Activated T-helper 2 cell treated with anti-CD3 and anti-CD28 coated beads, Interferon-gamma antibody, Interleukin-2, Interleukin-4, amounts not matched to agents 10 μg/mL and 5 μg/mL and 100 μg/mL, durations not matched to agents 14 hours and 24 hours and 36 hours (primary cell): ENCODE results near the gene COPB2. TPM values are rescaled to one million over a fixed set of nuclear protein-coding genes. Genes with fewer than 3 reads are reported as not detected.

Experiments used
- DNase-seq: peaks from one replicate; pipeline ENCODE4 v3.0.0; 2021; ENCODE audit warnings: low spot score
- H3K27ac Mint-ChIP-seq: one replicate; pipeline ENCODE4 v1.8.0; 2021; ENCODE audit warnings: mixed read lengths
- H3K27me3 Mint-ChIP-seq: one replicate; pipeline ENCODE4 v1.8.0; 2021; ENCODE audit warnings: low read depth, mixed read lengths
- H3K36me3 Mint-ChIP-seq: one replicate; pipeline ENCODE4 v1.8.0; 2021; ENCODE audit warnings: low read depth, mixed read lengths
- H3K4me1 Mint-ChIP-seq: one replicate; pipeline ENCODE4 v1.8.0; 2021; ENCODE audit warnings: low read depth, mixed read lengths
- H3K4me3 Mint-ChIP-seq: one replicate; pipeline ENCODE4 v1.8.0; 2021; ENCODE audit warnings: low read depth, mild to moderate bottlenecking, moderate library complexity, mixed read lengths
- H3K9me3 Mint-ChIP-seq: one replicate; pipeline ENCODE4 v1.8.0; 2021; ENCODE audit warnings: mixed read lengths
- intact Hi-C: fragments of 100-400 bp; cut with micrococcal nuclease; formaldehyde crosslinking; loops from one replicate; pipeline ENCODE4 v1.15.1; 2023
- total RNA-seq: library from RNA; stranded (reverse); gene quantifications from 2 replicates; pipeline ENCODE4 v1.2.3, GENCODE V29; 2022

Gene COPB2
- total RNA-seq, 1 donor from 2014 or later: 120 TPM

GRCh38 chr3:139309061-139309591 is 80.3 kb downstream of the COPB2 start:
- no peaks in the 10 kb centered on the region for H3K9me3 Mint-ChIP-seq
- no peak overlapping the region for H3K4me3 Mint-ChIP-seq
- H3K27me3 Mint-ChIP-seq: no peaks in the 10 kb centered on the region
- H3K36me3 Mint-ChIP-seq: no peaks in the 10 kb centered on the region
- intact Hi-C loops: no loop called here
- no peak overlapping the region for H3K27ac Mint-ChIP-seq
- peaks cover 14% of the 10 kb centered on the region for H3K4me1 Mint-ChIP-seq
- no peak for DNase-seq

DNA sequence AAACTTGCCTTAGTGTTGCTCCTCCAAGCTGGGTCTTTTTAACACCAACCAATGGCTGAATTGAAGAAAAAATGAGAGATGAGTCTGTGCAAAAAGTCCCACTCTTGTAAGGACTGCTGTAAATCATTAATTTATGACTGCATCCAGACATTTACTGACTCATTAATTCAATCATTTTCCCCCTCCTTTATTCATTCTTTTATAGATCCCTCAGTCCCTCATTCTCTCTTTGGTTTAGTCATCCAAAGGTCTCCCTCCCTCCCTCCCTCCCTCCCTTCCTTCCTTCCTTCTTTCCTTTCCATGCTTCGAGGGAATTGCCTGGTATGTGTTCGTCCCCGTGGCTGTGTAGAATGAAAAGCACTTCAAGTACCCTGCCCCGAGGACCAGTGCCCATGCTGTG is 80.9 kb downstream of the COPB2 start:
- Mint-ChIP-seq H3K36me3 (no peaks in the 10 kb centered on the region), H3K9me3 (no peaks in the 10 kb centered on the region), H3K27ac (no peak overlapping the region), H3K4me3 (no peak overlapping the region), H3K4me1 (peaks cover 19% of the 10 kb centered on the region), H3K27me3 (no peaks in the 10 kb centered on the region)
- DNase-seq: no peak
- intact Hi-C loops: no loop called here

GRCh38 chr3:139307601-139308555 is 81.6 kb downstream of the COPB2 start:
- Mint-ChIP-seq H3K9me3 (no peaks in the 10 kb centered on the region), H3K27me3 (no peaks in the 10 kb centered on the region), H3K36me3 (no peaks in the 10 kb centered on the region), H3K4me1 (peaks cover 25% of the 10 kb centered on the region), H3K4me3 (no peak overlapping the region), H3K27ac (no peak overlapping the region)
- intact Hi-C loops: no loop called here
- DNase-seq: no peak

Other genes starting within 250 kb of the COPB2 start
- gene MRPS22, start 45.6 kb downstream of the COPB2 start, total RNA-seq: 51.2 and 51.9 TPM in 2 replicates
- not detected in 2 replicates for gene RBP2, start 86.9 kb upstream of the COPB2 start, total RNA-seq
- not detected in 2 replicates for gene RBP1, start 150.1 kb upstream of the COPB2 start, total RNA-seq